Right renal cortex interstitium (tissue), 3 donors: ENCODE data around the gene ATP5PD. TPM values are rescaled to one million over a fixed set of nuclear protein-coding genes. Genes with fewer than 3 reads are reported as not detected.
"Not testable (repeated sequence)": the region's sequence is repeated elsewhere in the genome, so short reads cannot be mapped to it uniquely, and the experiment has no call there.

Source experiments
- DNase-seq, 3 donors: peaks; one replicate each; pipeline ENCODE4 v3.0.0-alpha.2; 2013; ENCODE audit warnings: low read depth in 3 of 3, low spot score in 2 of 3
- polyA plus RNA-seq, 3 donors: library from polyadenylated mRNA; unstranded; fragments of 120-200 nt; gene quantifications; one replicate each; pipeline ENCODE4 v1.2.1, GENCODE V29; 2013; ENCODE audit not compliant: insufficient read length in 3 of 3

ATP5PD gene
- polyA plus RNA-seq, 3 donors = 344 to 358 (median 352) TPM

DNA sequence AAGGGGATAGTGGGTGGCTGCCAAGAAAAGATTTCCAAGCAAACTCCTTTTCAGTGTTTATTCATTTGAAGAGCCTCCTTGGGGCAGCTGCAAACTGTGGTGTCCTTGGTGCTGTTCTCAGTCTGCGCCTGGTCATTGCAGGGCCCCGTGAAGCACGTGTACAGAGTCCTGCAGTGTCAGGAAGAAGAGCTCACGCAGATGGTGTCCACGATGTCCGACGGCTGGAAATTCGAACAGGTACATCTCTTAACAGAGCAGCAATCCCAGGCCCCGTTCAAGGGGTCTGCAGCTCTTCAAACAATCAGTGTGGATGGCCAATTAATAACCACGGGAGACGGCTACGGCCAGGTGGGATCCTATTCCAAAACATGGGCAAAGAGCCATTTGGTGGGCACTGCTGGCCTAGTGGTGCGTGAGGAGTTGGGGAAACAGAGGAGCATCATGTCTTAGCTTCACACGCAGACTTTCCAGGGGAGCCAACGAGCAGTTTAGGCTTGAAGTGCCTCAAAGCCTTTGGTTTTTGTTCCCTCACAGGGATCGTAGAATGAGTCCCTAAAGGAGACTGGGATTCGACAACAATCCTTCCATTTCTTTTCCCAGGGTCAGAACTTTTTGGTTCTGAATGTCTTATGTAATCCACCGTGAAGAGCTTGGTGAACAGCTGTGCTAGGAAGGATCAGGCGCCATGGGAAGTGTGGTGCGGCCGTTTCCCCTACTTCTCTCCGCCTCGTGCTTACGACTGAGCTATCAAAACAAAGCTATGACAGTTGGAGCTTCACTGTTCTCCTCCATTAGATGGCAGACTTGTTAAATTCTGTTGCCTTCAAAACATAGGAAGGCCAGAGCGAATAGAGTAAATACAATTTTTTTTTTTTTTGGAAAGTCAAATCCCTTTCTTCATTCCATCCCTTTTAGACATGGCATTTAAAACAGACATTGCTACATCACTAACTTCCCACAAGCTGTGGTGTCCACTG lies 12.9 kb upstream of the ATP5PD start:
- peak in 1 of 3 donors; percentile 18 for DNase-seq

DNA sequence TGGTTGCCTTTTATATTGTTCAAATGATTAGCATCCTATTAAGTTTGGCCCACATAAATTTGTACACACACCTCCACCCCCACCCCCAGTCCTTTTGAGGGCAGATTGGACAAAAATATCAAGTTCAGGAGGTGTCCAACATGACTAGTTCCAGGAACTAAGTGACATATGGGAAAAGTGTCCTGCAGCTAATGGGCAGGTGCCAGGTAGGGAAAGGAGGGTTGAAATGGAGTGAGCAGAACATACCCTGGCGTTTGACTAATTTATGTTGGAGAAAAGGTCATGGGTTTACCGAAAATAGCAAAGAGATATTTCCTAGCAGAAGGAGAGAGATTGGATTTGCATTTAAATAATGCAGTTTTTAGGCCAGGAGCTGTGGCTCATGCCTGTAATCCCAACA lies 5.2 kb upstream of the ATP5PD start:
- DNase-seq = no peak

- no peak for DNase-seq
Measured at GRCh38 chr17:75049706-75050105, 2.9 kb upstream of the ATP5PD start.

DNA sequence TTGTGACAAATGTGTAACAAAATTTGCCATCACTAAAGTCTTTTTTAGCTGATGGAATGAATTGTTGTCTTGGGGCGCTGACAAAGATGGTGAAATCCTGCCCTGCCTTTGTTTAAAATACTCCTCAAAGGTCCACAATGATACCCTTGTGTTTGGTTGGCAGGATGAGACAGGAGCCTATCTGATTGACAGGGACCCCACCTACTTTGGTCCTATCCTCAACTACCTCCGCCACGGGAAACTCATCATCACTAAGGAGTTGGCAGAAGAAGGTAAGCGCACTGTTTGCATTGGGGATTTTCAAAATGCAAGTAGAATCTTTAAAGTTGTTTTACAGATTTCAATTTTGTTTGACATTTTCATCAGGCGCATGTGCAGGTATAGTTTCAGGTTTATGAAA lies 2.3 kb upstream of the ATP5PD start:
- DNase-seq = no peak

GRCh38 chr17:75048249-75048878 lies 1.6 kb upstream of the ATP5PD start:
- no peak for DNase-seq

DNA sequence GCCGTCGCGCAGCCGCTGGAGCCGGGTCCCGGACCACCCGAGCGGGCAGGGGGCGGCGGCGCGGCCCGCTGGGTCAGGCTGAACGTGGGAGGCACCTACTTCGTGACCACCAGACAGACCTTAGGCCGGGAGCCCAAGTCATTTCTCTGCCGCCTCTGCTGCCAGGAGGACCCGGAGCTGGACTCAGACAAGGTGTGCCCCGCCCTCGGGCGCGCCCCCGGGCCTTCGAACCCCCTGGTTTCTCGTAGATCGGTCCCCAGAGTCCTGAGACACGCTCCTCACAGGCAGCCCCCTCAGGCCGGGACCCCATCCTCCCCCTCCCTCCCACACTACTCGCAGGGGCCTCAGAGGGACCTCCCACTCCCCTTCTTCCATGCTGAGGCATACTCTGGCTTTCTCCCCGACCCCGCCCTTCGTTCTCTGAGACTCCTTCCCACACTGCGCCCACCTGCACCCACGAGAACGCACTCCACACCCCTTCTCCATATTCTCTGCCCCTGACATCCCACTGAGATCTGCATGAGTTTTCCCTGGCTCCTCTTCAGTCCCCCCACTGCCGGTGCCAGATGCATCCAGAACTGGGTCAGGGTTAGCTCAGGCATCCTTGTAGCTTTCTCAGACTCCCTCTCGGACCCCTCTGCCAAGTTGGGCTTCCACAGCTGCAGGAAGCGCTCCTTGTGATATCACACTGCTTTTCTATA lies 779 bp upstream of the ATP5PD start:
- no peak for DNase-seq

DNA sequence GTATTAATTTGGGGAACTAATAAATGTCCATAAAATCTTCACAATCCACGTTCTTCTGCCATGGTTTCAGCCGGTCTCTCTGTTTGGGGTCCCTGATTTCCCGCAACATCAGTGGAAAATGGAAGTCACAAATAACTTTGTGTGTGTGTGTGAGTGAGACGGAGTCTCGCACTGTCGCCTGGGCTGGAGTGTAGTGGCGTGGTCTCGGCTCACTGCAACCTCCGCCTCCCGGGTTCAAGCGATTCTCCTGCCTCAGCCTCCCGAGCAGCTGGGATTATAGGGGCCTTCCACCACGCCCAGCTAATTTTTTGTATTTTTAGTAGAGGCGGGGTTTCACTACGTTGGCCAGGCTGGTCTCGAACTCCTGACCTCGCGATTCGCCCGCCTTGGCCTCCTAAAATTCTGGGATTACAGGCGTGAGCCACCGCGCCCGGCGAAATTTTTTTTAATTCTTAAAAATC lies 793 bp downstream of the ATP5PD start:
- DNase-seq = not testable (repeated sequence)

DNA sequence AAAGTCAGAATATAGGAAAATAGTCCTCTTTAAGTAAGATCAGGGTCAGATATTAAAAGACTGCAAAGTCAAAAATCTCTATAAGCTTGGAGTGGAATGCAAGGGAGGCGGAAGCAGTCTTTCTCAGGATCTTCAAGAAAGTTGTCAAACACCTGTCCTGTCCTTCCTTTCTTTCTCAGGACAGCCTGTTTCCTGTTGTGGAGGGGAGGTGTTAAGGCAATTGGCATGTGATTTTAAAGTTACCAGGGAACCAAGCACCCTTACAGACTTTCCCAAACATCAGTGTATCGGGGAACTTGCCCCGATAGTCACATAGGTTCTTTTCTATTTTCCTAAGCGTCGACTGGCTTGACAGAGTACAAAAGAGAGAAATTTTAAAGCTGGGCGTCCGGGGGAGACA lies 2.1 kb downstream of the ATP5PD start:
- DNase-seq = no peak

GRCh38 chr17:75043789-75044188 lies 3.0 kb downstream of the ATP5PD start:
- DNase-seq = not testable (repeated sequence)

GRCh38 chr17:75041656-75042280 lies 5.0 kb downstream of the ATP5PD start:
- no peak for DNase-seq

DNA sequence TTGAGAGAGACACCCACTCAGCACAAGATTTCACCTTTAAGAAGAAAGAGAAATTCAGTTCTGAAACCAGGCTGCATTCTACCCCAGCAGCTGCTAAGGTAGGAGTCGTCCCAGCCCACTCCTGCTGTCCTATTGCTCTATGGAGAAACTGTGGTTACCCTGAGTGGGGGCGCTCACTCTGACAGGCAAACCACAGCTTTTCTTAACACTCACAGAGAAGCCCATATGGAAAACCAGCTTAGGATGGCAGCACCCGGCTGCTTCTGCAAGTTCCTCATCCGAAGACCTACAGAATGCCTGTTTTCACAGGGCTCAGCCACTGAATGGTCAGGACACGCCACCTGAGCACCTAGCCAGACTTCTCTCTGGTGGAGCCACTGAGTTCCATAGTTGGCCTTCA lies 7.5 kb downstream of the ATP5PD start:
- DNase-seq = no peak

- DNase-seq = no peak
Measured at GRCh38 chr17:75036643-75037268, 10.0 kb downstream of the ATP5PD start.

- DNase-seq = peak in 2 of 3 donors; percentile 80 to 82
Measured at GRCh38 chr17:75034236-75034908, 12.4 kb downstream of the ATP5PD start.

- DNase-seq = peak in 2 of 3 donors; percentile 86 to 90
Measured at GRCh38 chr17:75033346-75034235, 13.2 kb downstream of the ATP5PD start.

- no peak for DNase-seq
Measured at GRCh38 chr17:75032720-75033280, 14.0 kb downstream of the ATP5PD start.

DNA sequence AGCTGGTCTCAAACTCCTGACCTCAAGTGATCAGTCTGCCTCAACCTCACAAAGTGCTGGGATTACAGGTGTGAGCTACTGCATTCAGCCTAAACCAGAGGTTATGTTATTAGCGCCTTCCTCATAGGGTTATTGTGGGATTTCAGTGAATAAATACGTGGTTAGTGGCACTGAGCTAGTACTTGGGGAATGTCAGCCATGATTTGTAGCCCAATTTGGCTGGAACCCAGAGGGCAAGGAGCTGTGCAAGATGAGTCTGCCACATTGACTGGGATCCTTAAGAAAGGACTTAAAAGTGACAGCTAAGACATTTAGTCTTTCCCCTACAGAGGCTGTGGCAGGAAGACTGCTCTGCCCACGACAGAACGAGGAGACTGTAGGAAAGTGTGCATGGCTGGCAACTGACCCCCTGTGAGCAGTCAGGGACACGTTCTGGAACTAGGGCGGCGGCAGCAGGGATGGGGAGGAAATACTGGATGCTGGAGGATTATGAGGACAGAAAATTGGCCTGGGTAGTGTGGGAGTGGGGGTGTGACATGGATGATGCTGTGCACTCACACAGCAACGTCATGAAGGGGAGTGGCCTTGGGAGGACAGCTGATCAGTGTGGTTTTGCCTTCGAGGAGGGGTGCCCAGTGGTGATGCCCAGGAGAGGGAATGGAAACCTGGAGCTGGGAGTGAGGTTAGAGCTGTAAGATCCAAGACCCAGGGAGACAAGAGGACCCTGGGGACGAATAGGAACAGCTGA lies 14.6 kb downstream of the ATP5PD start:
- no peak for DNase-seq

GRCh38 chr17:75030161-75030560 lies 16.6 kb downstream of the ATP5PD start:
- no peak for DNase-seq

DNA sequence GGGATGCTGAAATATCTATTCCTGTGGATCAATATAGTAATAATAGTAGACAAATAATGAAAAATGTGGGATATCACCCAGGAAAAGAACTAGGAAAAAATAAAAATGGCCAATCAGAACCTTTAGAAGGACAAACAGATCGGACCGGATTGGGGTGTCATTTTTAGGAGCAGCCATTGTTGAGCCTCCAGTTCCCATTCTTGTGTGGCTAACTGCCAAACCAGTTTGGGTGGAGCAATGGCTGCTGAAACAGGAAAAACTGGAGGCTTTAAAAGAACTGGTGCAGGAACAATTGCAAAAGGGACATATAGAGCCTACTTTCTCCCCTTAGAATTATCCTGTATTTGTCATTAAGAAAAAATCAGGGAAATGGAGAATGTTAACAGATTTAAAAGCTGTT lies 20.1 kb downstream of the ATP5PD start:
- not testable (repeated sequence) for DNase-seq
